Transverse colon (tissue), 4 donors: ENCODE results near the gene ELP6.
"Not testable (repeated sequence)": the region's sequence is repeated elsewhere in the genome, so short reads cannot be mapped to it uniquely, and the experiment has no call there.

Source experiments
- EP300 ChIP-seq: sonication (generic); formaldehyde crosslinking; IDR thresholded peaks from one replicate; pipeline ENCODE4 v1.6.1; 2017; ENCODE audit warnings: antibody characterized with exemption, low read depth
- POLR2A ChIP-seq: fragments of 450-650 bp; IDR thresholded peaks from one replicate; pipeline ENCODE4 v1.6.1; 2016; ENCODE audit warnings: antibody characterized with exemption, mild to moderate bottlenecking, moderate library complexity
- POLR2AphosphoS5 ChIP-seq, 3 donors: sonication (generic); formaldehyde crosslinking; IDR thresholded peaks; one replicate each; pipeline ENCODE4 v1.6.1; 2016; ENCODE audit warnings: antibody characterized with exemption in 3 of 3
- TF ChIP-seq, protein P1 (sequence below), 5 experiments: fragments of 200-600 bp in 3 of 5; fragments of 450-650 bp in 2 of 5; sonication (generic) in 3 of 5; IDR thresholded peaks; 1 replicate in 2 of 5; 2 replicates in 3 of 5; pipeline ENCODE4 v1.5.1; 2016 to 2017; ENCODE audit warnings: antibody characterized with exemption in 5 of 5, inconsistent platforms in 3 of 5, mild to moderate bottlenecking in 2 of 5, moderate library complexity in 1 of 5

DNA sequence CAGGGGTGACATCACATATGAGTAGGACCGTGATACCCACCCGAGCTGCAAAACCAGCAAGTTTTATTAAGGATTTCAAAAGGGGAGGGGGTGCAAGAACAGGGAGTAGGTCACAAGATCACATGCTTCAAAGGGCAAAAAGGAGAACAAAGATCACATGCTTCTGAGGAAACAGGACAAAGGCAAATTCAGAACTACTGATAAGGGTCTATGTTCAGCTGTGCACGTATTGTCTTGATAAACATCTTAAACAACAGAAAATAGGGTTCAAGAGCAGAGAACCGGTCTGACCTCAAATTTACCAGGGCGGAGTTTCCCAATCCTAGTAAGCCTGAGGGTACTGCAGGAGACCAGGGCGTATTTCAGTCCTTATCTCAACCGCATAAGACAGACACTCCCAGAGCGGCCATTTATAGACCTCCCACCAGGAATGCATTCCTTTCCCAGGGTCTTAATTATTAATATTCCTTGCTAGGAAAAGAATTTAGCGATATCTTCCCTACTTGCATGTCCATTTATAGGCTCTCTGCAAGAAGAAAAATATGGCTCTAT is 53.9 kb downstream of the ELP6 start:
- TF ChIP-seq, protein P1, sequence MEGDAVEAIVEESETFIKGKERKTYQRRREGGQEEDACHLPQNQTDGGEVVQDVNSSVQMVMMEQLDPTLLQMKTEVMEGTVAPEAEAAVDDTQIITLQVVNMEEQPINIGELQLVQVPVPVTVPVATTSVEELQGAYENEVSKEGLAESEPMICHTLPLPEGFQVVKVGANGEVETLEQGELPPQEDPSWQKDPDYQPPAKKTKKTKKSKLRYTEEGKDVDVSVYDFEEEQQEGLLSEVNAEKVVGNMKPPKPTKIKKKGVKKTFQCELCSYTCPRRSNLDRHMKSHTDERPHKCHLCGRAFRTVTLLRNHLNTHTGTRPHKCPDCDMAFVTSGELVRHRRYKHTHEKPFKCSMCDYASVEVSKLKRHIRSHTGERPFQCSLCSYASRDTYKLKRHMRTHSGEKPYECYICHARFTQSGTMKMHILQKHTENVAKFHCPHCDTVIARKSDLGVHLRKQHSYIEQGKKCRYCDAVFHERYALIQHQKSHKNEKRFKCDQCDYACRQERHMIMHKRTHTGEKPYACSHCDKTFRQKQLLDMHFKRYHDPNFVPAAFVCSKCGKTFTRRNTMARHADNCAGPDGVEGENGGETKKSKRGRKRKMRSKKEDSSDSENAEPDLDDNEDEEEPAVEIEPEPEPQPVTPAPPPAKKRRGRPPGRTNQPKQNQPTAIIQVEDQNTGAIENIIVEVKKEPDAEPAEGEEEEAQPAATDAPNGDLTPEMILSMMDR (IDR thresholded peaks at IDR 0.05): not testable (repeated sequence)
- not testable (repeated sequence) for TF ChIP-seq POLR2AphosphoS5 (IDR thresholded peaks at IDR 0.05); POLR2A; EP300
